Neural cell (in vitro differentiated cells): ENCODE data around the gene KCNMB2. TPM values are rescaled to one million over a fixed set of nuclear protein-coding genes. Genes with fewer than 3 reads are reported as not detected.

ENCODE experiments used
- H2AFZ ChIP-seq: fragments of 200-600, 300-800 bp; sonication (generic), shearing (Covaris generic); 2 replicates; pipeline ENCODE4 v1.6.0; 2014; ENCODE audit warnings: low read depth, mild to moderate bottlenecking, antibody characterized with exemption, low read length, moderate library complexity
- H3F3A ChIP-seq: fragments of 200-600 bp; shearing (Covaris generic); 2 replicates; pipeline ENCODE4 v1.6.1; 2016; ENCODE audit warnings: mild to moderate bottlenecking, moderate library complexity, mixed read lengths, antibody characterized with exemption, low read length; ENCODE audit not compliant: insufficient read depth, poor library complexity, severe bottlenecking
- H3K27ac ChIP-seq: fragments of 200-600, 300-800 bp; sonication (generic), shearing (Covaris generic); 2 replicates; pipeline ENCODE4 v1.5.1; 2014; ENCODE audit warnings: mild to moderate bottlenecking, low read length, moderate library complexity
- H3K27me3 ChIP-seq: fragments of 300-800, 200-600 bp; sonication (generic), shearing (Covaris generic); 2 replicates; pipeline ENCODE4 v1.6.0; 2014; ENCODE audit warnings: mild to moderate bottlenecking, low read depth, low read length, moderate library complexity; ENCODE audit not compliant: insufficient read depth
- H3K36me3 ChIP-seq: fragments of 300-800, 200-600 bp; sonication (generic), shearing (Covaris generic); 2 replicates; pipeline ENCODE4 v1.5.1; 2014; ENCODE audit warnings: mild to moderate bottlenecking, antibody characterized with exemption, low read length, moderate library complexity; ENCODE audit not compliant: insufficient read depth
- H3K4me2 ChIP-seq: fragments of 300-800, 200-600 bp; sonication (generic), shearing (Covaris generic); 2 replicates; pipeline ENCODE4 v1.6.0; 2014; ENCODE audit warnings: mild to moderate bottlenecking, low read length
- H3K4me3 ChIP-seq: fragments of 300-800, 200-600 bp; sonication (generic), shearing (Covaris generic); 2 replicates; pipeline ENCODE4 v1.5.1; 2014; ENCODE audit warnings: mild to moderate bottlenecking, low read length, moderate library complexity
- H3K79me2 ChIP-seq: fragments of 200-600 bp; shearing (Covaris generic); replicated peaks from 2 replicates; pipeline ENCODE4 v1.6.0; 2014; ENCODE audit warnings: mild to moderate bottlenecking, low read length, moderate library complexity; ENCODE audit not compliant: insufficient read depth
- H3K9ac ChIP-seq: fragments of 300-800, 200-600 bp; sonication (generic), shearing (Covaris generic); 2 replicates; pipeline ENCODE4 v1.6.1; 2016; ENCODE audit warnings: mild to moderate bottlenecking, low read length, mixed read lengths
- H3K9me2 ChIP-seq: fragments of 200-600 bp; shearing (Covaris generic); 2 replicates; pipeline ENCODE4 v1.6.1; 2016; ENCODE audit warnings: mild to moderate bottlenecking, low read length, mixed read lengths; ENCODE audit not compliant: insufficient read depth
- H3K9me3 ChIP-seq: fragments of 200-600, 300-800 bp; sonication (generic), shearing (Covaris generic); 2 replicates; pipeline ENCODE4 v1.6.1; 2016; ENCODE audit warnings: mild to moderate bottlenecking, mixed run types, low read length, moderate library complexity, mixed read lengths
- H4K20me1 ChIP-seq: fragments of 200-600 bp; shearing (Covaris generic); 2 replicates; pipeline ENCODE4 v1.6.1; 2016; ENCODE audit warnings: mild to moderate bottlenecking, mixed run types; ENCODE audit not compliant: insufficient read depth
- CTCF ChIP-seq: fragments of 450-650 bp; IDR thresholded peaks from 2 replicates; pipeline ENCODE4 v1.5.1; 2014; ENCODE audit warnings: antibody characterized with exemption, mild to moderate bottlenecking, moderate library complexity; ENCODE audit not compliant: poor library complexity, severe bottlenecking
- EP300 ChIP-seq: fragments of 450-650 bp; conservative IDR thresholded peaks from 2 replicates; pipeline ENCODE4 v1.6.1; 2014; ENCODE audit warnings: antibody characterized with exemption, mild to moderate bottlenecking, moderate library complexity; ENCODE audit not compliant: poor library complexity, severe bottlenecking
- EZH2 ChIP-seq: fragments of 200-600, 300-800 bp; shearing (Covaris generic), sonication (generic); IDR thresholded peaks from 2 replicates; pipeline ENCODE4 v1.6.1; 2014; ENCODE audit warnings: antibody characterized with exemption, low read length, borderline replicate concordance, mild to moderate bottlenecking; ENCODE audit not compliant: insufficient read depth, poor library complexity, severe bottlenecking
- RAD21 ChIP-seq: fragments of 450-650 bp; conservative IDR thresholded peaks from 2 replicates; pipeline ENCODE4 v1.6.1; 2014; ENCODE audit warnings: antibody characterized with exemption, mild to moderate bottlenecking, moderate library complexity
- REST ChIP-seq: IDR thresholded peaks from 2 replicates; pipeline ENCODE4 v1.6.1; 2012; ENCODE audit warnings: borderline replicate concordance
- SMC3 ChIP-seq: fragments of 450-650 bp; conservative IDR thresholded peaks from 2 replicates; pipeline ENCODE4 v1.6.1; 2014; ENCODE audit warnings: antibody characterized with exemption, mild to moderate bottlenecking, moderate library complexity; ENCODE audit not compliant: poor library complexity
- TAF1 ChIP-seq: IDR thresholded peaks from 2 replicates; pipeline ENCODE4 v1.6.1; 2012; ENCODE audit warnings: low read depth
- polyA plus RNA-seq: library from polyadenylated mRNA; depleted of rRNA; stranded (reverse); fragments of >200 nt; gene quantifications from 2 replicates; pipeline ENCODE4 v1.2.3, GENCODE V29; 2014

KCNMB2 gene
- polyA plus RNA-seq, 1 donor from 2014 or later: 0.93 TPM

- no peak for TF ChIP-seq EP300
- no peak for TF ChIP-seq TAF1
Observed at GRCh38 chr3:178707311-178708031, 171.2 kb downstream of the KCNMB2 start (continued).

- Histone ChIP-seq H3K9me2 (no peaks in the 10 kb centered on the region), H3K9ac (no peak overlapping the region), H3K27ac (no peak overlapping the region), H3F3A (no peaks in the 10 kb centered on the region), H2AFZ (no peak overlapping the region), H3K9me3 (no peaks in the 10 kb centered on the region), H3K79me2 (no peaks in the 10 kb centered on the region), H4K20me1 (no peaks in the 10 kb centered on the region), H3K27me3 (no peaks in the 10 kb centered on the region), H3K36me3 (no peaks in the 10 kb centered on the region), H3K4me3 (no peak overlapping the region), H3K4me2 (no peak overlapping the region)
- TF ChIP-seq SMC3 (no peak), CTCF (no peak), TAF1 (no peak), REST (peak; percentile 61), EZH2 (no peak), RAD21 (no peak)
Observed at GRCh38 chr3:178709051-178709450, 172.8 kb downstream of the KCNMB2 start.

GRCh38 chr3:178711753-178712152 lies 175.5 kb downstream of the KCNMB2 start:
- no peak overlapping the region for H3K27ac ChIP-seq
- H3K4me2 ChIP-seq: no peak overlapping the region

More at GRCh38 chr3:178711753-178712152, 175.5 kb downstream of the KCNMB2 start:
- Histone ChIP-seq H3K9me3 (no peaks in the 10 kb centered on the region), H3K9ac (no peak overlapping the region), H2AFZ (no peak overlapping the region), H3F3A (no peaks in the 10 kb centered on the region), H3K9me2 (no peaks in the 10 kb centered on the region), H3K27me3 (no peaks in the 10 kb centered on the region), H3K4me3 (no peak overlapping the region), H4K20me1 (no peaks in the 10 kb centered on the region), H3K79me2 (no peaks in the 10 kb centered on the region), H3K36me3 (no peaks in the 10 kb centered on the region)
- no peak for TF ChIP-seq SMC3
- no peak for TF ChIP-seq CTCF
